Measurements from ENCODE around the gene ZNF609. TPM values are rescaled to one million over a fixed set of nuclear protein-coding genes. Genes with fewer than 3 reads are reported as not detected.
"Not testable (repeated sequence)": the region's sequence is repeated elsewhere in the genome, so short reads cannot be mapped to it uniquely, and the experiment has no call there.

ZNF609 gene
- total RNA-seq, 2 experiments from 2014 or later: 30.0 to 34.1 TPM

DNA sequence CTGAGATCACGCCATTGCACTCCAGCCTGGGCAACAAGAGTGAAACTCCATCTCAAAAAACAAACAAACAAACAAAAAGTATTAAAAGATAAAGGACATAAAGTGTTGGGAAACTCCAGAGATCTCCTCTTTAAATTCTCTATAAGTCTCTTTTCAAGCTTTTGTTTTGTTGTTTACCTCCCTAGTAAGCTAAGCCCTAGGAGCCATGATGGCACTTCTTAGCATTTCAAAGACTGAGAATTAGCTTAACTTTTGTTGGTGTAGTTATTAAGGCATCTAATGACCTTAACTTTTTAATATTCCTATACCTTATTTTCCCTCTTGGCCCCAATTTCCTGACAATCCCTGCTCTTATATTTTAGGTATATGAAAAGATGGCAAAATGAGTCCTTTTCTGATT lies 157.3 kb downstream of the ZNF609 start:
- Mint-ChIP-seq H3K27me3 (no peaks in the 10 kb centered on the region), H3K4me1 (peaks cover 58% of the 10 kb centered on the region), H3K9me3 (no peaks in the 10 kb centered on the region), H3K4me3 (no peak overlapping the region), H3K27ac (no peak overlapping the region), H3K36me3 (ENCODE audit: low read depth) (peaks cover 11% of the 10 kb centered on the region)
- DNase-seq: no peak
- ChIA-PET CTCF (no interaction called here), POLR2A (interaction anchor here (0.7 kb wide), 1 partner anchor 208 kb away, joined by 3 read pairs; no protein-coding TSS in a partner anchor)

DNA sequence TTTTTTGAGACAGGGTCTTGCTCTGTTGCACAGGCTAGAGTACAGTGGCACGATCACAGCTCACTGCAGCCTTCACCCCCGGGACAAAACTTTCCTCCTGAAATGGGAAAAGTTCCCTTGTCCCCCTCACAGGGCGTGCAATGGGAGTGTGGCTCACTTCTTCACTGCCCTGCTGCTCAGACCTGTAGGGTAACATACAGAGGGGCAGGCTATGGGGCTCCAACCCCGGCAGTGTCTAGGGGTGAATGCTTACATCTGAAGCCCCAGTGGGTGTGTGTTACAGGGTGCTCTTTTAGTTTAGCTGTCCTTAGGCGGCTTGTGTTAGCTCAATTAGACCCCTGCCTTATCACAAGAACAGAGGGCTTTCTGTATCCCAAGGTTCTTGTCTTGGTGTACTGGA lies 157.8 kb downstream of the ZNF609 start:
- ChIA-PET POLR2A (interaction anchor here (0.7 kb wide), 1 partner anchor 209 kb away, joined by 3 read pairs; no protein-coding TSS in a partner anchor), CTCF (no interaction called here)
- peaks cover 11% of the 10 kb centered on the region for H3K36me3 Mint-ChIP-seq (ENCODE audit: low read depth)
- no peaks in the 10 kb centered on the region for H3K27me3 Mint-ChIP-seq
- no peak overlapping the region for H3K4me3 Mint-ChIP-seq
- no peaks in the 10 kb centered on the region for H3K9me3 Mint-ChIP-seq
- H3K4me1 Mint-ChIP-seq: peaks cover 62% of the 10 kb centered on the region
- DNase-seq: no peak
- H3K27ac Mint-ChIP-seq: no peak overlapping the region

DNA sequence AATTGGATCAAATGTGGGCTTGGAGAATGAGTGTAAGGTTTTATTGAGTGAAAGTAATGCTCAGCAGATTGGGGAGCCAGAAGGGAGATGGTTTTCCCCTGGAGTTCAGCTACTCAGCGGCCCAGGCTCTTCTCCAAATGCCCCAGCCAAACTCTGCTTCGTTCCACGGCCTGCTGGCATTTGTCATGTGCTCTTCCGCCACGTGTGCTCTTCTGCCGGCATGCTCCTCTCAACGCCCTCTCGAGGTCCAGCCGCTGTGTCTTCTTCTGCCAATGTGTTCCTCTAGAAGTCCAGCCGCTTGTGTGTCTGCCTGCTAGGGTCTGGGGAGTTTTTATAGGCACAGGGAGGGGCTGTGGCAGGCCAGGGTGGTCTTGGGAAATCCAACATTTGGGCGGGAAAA lies 158.2 kb downstream of the ZNF609 start:
- Mint-ChIP-seq H3K9me3 (no peaks in the 10 kb centered on the region), H3K36me3 (ENCODE audit: low read depth) (peaks cover 13% of the 10 kb centered on the region), H3K27me3 (no peaks in the 10 kb centered on the region), H3K27ac (no peak overlapping the region), H3K4me1 (peaks cover 66% of the 10 kb centered on the region), H3K4me3 (no peak overlapping the region)
- no peak for DNase-seq
- CTCF ChIA-PET: interaction anchor here (1.7 kb wide), 1 partner anchor 16 kb away, joined by 4 read pairs; no protein-coding TSS in a partner anchor
- POLR2A ChIA-PET: no interaction called here

DNA sequence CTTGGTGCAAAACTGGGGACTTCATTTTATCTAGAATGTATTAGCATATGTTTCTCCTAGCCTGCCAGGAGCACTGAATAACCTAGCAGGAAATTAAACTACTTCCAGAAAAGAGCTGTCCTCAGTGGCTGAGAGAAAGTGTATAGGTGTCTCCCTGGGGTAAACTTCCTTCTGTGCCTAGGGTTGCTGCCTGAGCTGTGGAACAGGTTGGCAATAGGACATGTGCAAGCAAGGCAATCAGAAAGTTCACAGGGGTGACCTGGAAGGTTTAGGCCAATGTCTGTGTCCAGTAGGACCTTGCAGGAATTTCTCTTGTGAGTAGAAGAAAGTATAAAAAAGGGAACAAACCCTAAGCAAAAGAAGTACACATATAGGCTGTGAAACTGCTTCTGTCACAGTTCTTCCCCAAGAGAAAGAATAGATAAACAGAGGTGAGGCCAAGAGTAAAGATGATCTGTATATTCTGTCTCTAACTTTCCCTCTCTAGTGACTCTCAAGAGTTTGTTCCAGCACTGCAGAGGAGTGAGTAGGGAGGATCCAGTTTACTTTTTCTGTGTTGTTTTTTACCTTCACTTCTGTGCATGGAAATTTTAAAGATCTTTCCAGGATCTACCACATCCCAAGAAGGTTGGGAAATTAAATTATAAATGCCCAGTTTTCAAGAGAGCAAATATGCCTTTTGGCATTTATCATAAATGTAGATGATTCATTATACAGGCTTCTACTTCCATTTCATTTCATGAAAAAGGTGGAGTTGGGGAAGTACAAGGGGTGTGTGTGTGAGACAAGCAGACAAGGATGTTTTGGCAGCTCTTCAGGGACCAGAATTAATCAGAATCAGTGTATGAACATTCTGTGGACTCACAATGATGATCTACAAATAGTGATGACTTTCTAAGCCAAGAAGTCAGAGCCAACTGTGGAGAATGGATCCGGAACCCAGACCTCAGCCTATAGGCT lies 159.8 kb downstream of the ZNF609 start:
- ChIA-PET POLR2A (interaction anchor here (1.0 to 2.4 kb wide), 4 partner anchors 10 to 15 kb away, joined by 3 to 6 read pairs (median 4); no protein-coding TSS in a partner anchor), CTCF (interaction anchor here (0.6 to 1.7 kb wide), 2 partner anchors 8 to 14 kb away, joined by 4 read pairs; no protein-coding TSS in a partner anchor)
- H3K36me3 Mint-ChIP-seq (ENCODE audit: low read depth): peaks cover 22% of the 10 kb centered on the region
- no peak overlapping the region for H3K4me3 Mint-ChIP-seq
- H3K27me3 Mint-ChIP-seq: no peaks in the 10 kb centered on the region
- H3K9me3 Mint-ChIP-seq: no peaks in the 10 kb centered on the region
- no peak for DNase-seq
- peaks cover 78% of the 10 kb centered on the region for H3K4me1 Mint-ChIP-seq
- H3K27ac Mint-ChIP-seq: peak overlapping the region; percentile 17

DNA sequence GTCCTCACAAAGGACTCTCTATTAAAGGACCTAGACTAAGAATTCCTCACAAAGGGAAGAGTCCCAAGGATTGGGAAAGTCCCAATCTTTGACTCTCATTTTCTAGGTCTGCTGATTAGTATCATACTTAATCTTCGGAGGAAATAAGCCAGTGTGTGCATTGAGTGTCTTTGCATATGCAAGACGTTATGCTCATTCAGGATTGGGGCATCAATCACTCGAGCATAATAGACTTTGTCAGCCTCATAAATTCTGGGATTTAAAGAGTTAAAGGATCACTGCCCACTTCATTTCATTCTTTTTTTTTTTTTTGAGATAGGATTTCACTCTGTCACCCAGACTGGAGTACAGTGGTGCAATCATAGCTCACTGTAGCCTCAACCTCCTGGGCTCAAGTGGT lies 160.7 kb downstream of the ZNF609 start:
- Mint-ChIP-seq H3K36me3 (ENCODE audit: low read depth) (peaks cover 15% of the 10 kb centered on the region), H3K4me3 (no peak overlapping the region), H3K27ac (peak overlapping the region; percentile 14), H3K4me1 (peaks cover 72% of the 10 kb centered on the region), H3K9me3 (no peaks in the 10 kb centered on the region), H3K27me3 (no peaks in the 10 kb centered on the region)
- DNase-seq: no peak
- CTCF ChIA-PET: no interaction called here
- POLR2A ChIA-PET: interaction anchor here (1.0 to 2.4 kb wide), 2 partner anchors 13 to 14 kb away, joined by 3 to 6 read pairs; no protein-coding TSS in a partner anchor

DNA sequence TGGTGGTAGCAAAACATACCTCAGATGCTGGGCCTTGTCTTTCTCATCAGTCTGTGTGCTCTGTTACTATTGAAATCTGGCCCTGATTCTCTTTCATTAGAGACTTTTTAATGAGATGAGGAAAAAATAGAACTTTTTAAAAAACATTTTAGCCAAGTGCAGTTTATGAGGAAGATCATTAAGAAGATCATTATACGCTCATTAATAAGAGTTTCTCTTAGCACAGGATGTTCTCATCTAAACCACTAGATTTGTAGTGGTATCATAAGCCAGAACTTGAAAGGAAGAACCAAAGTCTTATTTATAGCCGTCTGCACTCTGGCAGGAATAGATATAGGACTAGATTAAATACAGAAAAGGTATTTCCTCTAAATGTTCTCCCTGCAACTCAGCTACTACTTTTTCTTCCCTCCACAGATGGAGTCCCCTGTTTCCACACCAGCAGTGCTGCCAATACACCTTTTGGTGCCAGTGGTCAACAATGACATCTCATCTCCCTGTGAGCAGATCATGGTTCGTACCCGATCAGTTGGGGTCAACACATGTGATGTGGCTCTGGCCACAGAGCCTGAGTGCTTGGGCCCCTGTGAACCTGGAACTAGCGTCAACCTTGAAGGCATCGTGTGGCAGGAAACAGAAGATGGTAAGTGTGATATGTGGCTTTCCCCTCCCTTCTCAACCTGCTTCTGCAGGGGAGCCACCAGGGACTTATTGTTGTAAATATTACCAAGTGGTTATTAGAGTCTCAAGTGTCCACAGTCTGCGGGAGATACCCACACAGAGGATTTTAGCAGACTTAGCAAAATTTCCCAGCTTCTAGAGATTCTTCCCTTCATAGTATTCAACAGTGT lies 162.3 kb downstream of the ZNF609 start:
- H3K4me3 Mint-ChIP-seq: peak overlapping the region; percentile 63
- H3K27ac Mint-ChIP-seq: peak overlapping the region; percentile 93
- CTCF ChIA-PET: interaction anchor here (0.8 to 1.2 kb wide), 2 partner anchors 20 to 31 kb away, joined by 3 to 4 read pairs; no protein-coding TSS in a partner anchor
- POLR2A ChIA-PET: interaction anchor here (0.6 to 3.5 kb wide), 6 partner anchors 7 to 163 kb away, joined by 3 to 26 read pairs (median 6); partner anchors contain the start of gene ZNF609
- H3K4me1 Mint-ChIP-seq: peaks cover 79% of the 10 kb centered on the region
- H3K9me3 Mint-ChIP-seq: no peaks in the 10 kb centered on the region
- peaks cover 19% of the 10 kb centered on the region for H3K36me3 Mint-ChIP-seq (ENCODE audit: low read depth)
- DNase-seq: peak; percentile 70
- no peaks in the 10 kb centered on the region for H3K27me3 Mint-ChIP-seq

DNA sequence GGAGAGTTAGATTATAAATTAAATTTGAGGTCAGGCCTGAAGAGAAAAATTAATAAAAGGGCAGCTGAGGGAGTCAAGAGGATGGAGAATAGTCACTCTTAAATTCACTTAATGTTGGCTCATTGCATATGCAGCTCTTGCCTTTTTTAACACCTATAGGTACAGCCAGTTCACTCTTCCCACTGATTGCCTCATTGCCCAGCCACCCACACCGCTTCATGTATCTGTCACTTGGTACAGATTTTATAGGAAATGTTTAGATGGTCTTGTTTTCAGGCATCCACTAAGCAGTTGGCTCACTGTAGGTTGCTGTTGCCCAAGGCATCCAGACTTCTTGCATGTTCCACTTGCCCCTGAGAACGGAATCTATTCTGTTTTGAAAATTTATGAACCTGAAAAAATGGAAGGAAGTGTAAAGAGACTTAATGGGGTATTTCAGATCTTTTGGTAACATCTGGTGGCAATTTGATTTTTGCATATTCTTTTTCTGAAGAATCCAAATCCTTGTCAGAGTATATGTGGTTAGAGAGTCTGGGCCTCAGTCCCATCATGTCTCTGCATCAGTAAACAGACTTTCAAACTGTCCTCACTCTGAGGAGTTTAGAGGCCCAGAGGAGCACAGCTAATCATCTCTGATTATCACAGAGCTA lies 163.1 kb downstream of the ZNF609 start:
- peaks cover 75% of the 10 kb centered on the region for H3K4me1 Mint-ChIP-seq
- peaks cover 19% of the 10 kb centered on the region for H3K36me3 Mint-ChIP-seq (ENCODE audit: low read depth)
- ChIA-PET POLR2A (interaction anchor here (0.6 to 3.5 kb wide), 6 partner anchors 8 to 163 kb away, joined by 3 to 26 read pairs (median 6); partner anchors contain the start of gene ZNF609), CTCF (interaction anchor here (0.6 to 1.2 kb wide), 3 partner anchors 10 to 30 kb away, joined by 3 to 4 read pairs (median 4); no protein-coding TSS in a partner anchor)
- H3K9me3 Mint-ChIP-seq: no peaks in the 10 kb centered on the region
- peak overlapping the region; percentile 93 for H3K27ac Mint-ChIP-seq
- H3K4me3 Mint-ChIP-seq: peak overlapping the region; percentile 63
- no peaks in the 10 kb centered on the region for H3K27me3 Mint-ChIP-seq
- peak; percentile 26 for DNase-seq

DNA sequence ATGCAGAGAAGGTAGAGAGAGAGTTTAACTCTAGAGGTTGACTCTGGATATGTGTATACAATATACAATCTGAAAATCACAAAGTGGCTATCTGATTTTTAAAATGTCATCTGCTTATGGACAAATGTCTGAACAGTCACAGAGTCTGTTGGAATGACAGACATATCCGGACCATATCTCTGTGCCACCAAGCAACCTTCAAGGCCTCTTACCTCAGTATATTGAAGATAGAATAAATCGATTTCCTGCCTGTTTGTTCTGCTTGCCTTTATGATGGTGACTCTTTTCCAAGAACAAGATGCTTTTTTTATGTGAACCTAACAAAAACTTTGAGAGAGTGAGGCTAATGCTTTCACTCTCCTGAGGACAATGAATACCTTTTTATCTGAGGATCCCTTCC lies 163.9 kb downstream of the ZNF609 start:
- no peak for DNase-seq
- ChIA-PET POLR2A (interaction anchor here (1.7 to 3.5 kb wide), 3 partner anchors 10 to 164 kb away, joined by 5 to 26 read pairs (median 6); partner anchors contain the start of gene ZNF609), CTCF (no interaction called here)
- Mint-ChIP-seq H3K4me3 (no peak overlapping the region), H3K27ac (peak overlapping the region; percentile 93), H3K9me3 (no peaks in the 10 kb centered on the region), H3K36me3 (ENCODE audit: low read depth) (peaks cover 23% of the 10 kb centered on the region), H3K4me1 (peaks cover 72% of the 10 kb centered on the region), H3K27me3 (no peaks in the 10 kb centered on the region)

DNA sequence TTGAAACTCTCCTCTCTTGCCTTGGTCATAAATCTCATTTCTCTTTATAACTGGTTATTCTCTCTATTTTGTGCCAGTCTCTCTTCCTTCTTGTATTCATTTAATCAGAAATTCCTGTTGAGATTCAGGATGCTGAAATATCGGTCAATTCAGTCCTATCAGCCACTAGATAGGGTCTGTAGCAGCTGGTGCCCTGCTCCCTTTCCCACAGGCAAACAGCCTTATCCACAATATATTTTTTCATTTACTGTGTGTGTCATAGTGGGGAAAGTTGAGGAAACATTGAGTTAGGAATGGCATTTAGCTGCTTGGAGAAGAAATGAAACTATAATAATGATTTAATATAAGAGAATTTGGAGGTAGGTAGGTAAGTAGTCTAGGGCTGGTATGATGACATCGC lies 168.7 kb downstream of the ZNF609 start:
- H3K9me3 Mint-ChIP-seq: no peaks in the 10 kb centered on the region
- no peak overlapping the region for H3K27ac Mint-ChIP-seq
- no peak for DNase-seq
- H3K4me3 Mint-ChIP-seq: no peak overlapping the region
- H3K4me1 Mint-ChIP-seq: peaks cover 37% of the 10 kb centered on the region
- POLR2A ChIA-PET: interaction anchor here (1.1 to 1.4 kb wide), 2 partner anchors 11 to 41 kb away, joined by 3 read pairs; no protein-coding TSS in a partner anchor
- H3K27me3 Mint-ChIP-seq: no peaks in the 10 kb centered on the region
- CTCF ChIA-PET: no interaction called here
- peaks cover 21% of the 10 kb centered on the region for H3K36me3 Mint-ChIP-seq (ENCODE audit: low read depth)

DNA sequence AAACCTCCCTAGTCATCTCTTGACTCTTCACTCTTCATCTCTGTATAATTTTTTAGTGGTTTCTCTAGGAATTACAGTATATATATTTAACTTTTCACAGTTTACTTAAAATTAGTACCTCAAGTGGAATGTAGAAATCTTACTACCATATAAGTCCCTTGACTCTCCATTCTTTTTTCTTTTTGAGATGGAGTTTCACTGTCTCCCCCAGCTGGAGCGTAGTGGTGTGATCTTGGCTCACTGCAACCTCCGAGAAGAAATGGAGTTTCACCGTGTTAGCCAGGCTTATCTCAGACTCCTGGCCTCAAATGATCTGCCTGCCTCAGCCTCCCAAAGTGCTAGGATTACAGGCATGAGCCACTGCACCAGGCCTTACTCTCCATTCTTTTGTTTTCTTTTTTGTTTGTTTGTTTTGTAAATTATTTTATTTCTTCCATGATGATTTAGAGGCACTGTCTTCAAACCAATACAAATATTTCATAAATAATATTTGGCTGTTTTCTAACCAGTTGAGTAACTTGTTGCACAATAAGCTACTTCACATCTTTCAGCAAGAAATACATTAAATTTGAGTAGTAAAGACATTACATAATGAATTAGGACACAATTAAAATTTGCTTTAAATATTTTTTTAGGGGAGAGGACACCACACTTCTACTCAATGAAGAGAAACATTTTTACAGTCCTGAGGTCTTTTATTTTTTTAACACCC lies 170.2 kb downstream of the ZNF609 start:
- Mint-ChIP-seq H3K27me3 (no peaks in the 10 kb centered on the region), H3K9me3 (no peaks in the 10 kb centered on the region), H3K36me3 (ENCODE audit: low read depth) (peaks cover 17% of the 10 kb centered on the region), H3K4me3 (no peak overlapping the region), H3K27ac (no peak overlapping the region), H3K4me1 (peaks cover 42% of the 10 kb centered on the region)
- ChIA-PET POLR2A (no interaction called here), CTCF (interaction anchor here (0.8 to 1.2 kb wide), 2 partner anchors 37 to 55 kb away, joined by 3 read pairs; no protein-coding TSS in a partner anchor)
- DNase-seq: no peak

DNA sequence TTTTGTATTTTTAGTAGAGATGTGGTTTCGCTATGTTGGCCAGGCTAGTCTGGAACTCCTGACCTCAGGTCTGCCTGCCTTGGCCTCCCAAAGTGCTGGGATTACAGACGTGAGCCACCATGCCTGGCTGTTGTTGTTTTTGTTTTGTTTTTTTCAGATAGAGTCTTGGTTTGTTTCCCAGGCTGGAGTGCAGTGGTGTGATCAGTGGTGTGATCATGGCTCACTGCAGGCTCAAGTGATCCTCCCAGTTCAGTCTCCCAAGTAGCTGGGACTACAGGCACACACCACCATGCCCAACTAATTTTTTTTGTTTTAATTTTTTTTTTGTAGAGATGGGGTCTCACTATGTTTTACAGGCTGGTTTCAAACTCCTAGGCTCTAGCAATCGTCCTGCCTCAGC lies 172.3 kb downstream of the ZNF609 start:
- H3K4me3 Mint-ChIP-seq, DNase-seq, H3K9me3 Mint-ChIP-seq, H3K27ac Mint-ChIP-seq, POLR2A ChIA-PET, H3K27me3 Mint-ChIP-seq, CTCF ChIA-PET: not testable (repeated sequence)
- peaks cover 26% of the 10 kb centered on the region for H3K36me3 Mint-ChIP-seq (ENCODE audit: low read depth)
- peaks cover 36% of the 10 kb centered on the region for H3K4me1 Mint-ChIP-seq

All from activated CD4-positive, alpha-beta memory T cell treated with anti-CD3 and anti-CD28 coated beads, Interleukin-2, amount 10 ng/mL, durations not matched to agents 7 days and 5 days (primary cell).